ENCODE results near the gene PFDN2.

DNA sequence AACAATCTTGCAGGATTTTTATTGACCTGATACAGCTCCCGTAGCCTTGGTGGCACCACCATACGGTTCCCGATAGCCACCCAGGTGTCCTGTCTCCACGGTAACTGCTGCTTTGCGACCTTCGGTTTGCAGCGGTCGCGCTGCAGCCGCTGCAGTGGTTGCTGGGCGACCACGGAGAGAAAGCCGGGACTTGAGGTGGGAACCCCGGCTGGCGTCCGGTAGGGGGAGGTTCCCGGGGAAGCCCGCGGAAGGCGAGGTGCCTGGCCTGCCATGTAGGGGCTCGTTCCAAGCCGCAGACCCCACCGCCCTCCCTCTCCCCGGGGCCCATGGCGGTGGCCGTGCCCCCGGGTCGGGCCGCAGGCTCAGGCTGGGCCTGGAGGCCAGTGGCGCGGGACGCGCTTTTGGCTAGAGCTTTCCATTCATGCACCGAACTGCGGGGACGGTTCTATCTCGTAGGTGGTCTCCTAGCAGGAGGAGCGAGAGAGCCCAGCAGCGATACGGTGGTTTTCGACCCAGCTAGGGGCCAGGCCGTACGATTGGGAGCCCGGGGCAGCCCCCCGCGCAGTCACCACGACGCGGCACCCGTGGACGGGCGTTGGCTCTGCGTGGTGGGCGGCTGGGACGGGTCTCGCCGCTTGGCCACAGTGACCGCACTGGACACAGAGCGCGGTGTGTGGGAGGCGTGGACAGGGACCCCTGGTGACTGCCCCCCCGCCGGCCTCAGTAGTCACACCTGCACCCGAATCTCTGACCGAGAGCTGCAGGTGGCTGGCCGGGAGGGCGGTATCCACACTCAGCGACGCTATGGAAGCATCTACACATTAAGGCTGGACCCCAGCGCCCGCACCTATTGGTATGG, 19.4 kb downstream of the PFDN2 start, which contains the start of gene KLHDC9:
- no peak for TF ChIP-seq YY1 (IDR thresholded peaks at IDR 0.05; ENCODE audit: insufficient read depth, insufficient read length)
- no peak for TF ChIP-seq ZNF274 (IDR thresholded peaks at IDR 0.05; ENCODE audit: low read depth, low read length)
- TF ChIP-seq SUZ12 (IDR thresholded peaks at IDR 0.05; ENCODE audit: extremely low read depth, insufficient read depth, insufficient read length), result no peak

All from NT2/D1 (cell line).